Choroid plexus epithelial cell (primary cell): Measurements from ENCODE around the gene RABGGTA.

Experiments used
- DNase-seq: peaks from one replicate; pipeline ENCODE4 v3.0.0-alpha.2; 2010; ENCODE audit warnings: low read depth
- H3K4me3 ChIP-seq: 2 replicates; pipeline ENCODE4 v1.5.1; 2011; ENCODE audit warnings: low read depth, mild to moderate bottlenecking, control low read depth, low read length, moderate library complexity
- CTCF ChIP-seq: conservative IDR thresholded peaks from 2 replicates; pipeline ENCODE4 v1.5.1; 2011; ENCODE audit warnings: low read depth, mild to moderate bottlenecking, control low read depth, inconsistent platforms, low read length, moderate library complexity

The RABGGTA gene

GRCh38 chr14:24269368-24269767, 2.0 kb downstream of the RABGGTA start:
- no peak for DNase-seq
- H3K4me3 ChIP-seq, result no peak overlapping the region
- TF ChIP-seq CTCF, result no peak

- TF ChIP-seq CTCF, result no peak
Observed at GRCh38 chr14:24268225-24268624, 3.2 kb downstream of the RABGGTA start.

GRCh38 chr14:24267516-24267915, 3.9 kb downstream of the RABGGTA start:
- H3K4me3 ChIP-seq, result no peak overlapping the region
- no peak for DNase-seq
- TF ChIP-seq CTCF, result no peak

More at GRCh38 chr14:24268225-24268624, 3.2 kb downstream of the RABGGTA start:
- no peak for DNase-seq
- no peak overlapping the region for H3K4me3 ChIP-seq

- H3K4me3 ChIP-seq, result no peak overlapping the region
- TF ChIP-seq CTCF, result no peak
- DNase-seq, result no peak
Observed at GRCh38 chr14:24266344-24267244, 4.8 kb downstream of the RABGGTA start.

- TF ChIP-seq CTCF, result no peak
- DNase-seq, result no peak
- no peak overlapping the region for H3K4me3 ChIP-seq
Observed at GRCh38 chr14:24264298-24264697, 7.1 kb downstream of the RABGGTA start.

- no peak for DNase-seq
- TF ChIP-seq CTCF, result no peak
- H3K4me3 ChIP-seq, result no peak overlapping the region
Observed at GRCh38 chr14:24263848-24264247, 7.5 kb downstream of the RABGGTA start.
